ENCODE results near the gene SCYGR7. TPM values are rescaled to one million over a fixed set of nuclear protein-coding genes. Genes with fewer than 3 reads are reported as not detected.

Gene SCYGR7
- total and polyA plus RNA-seq, 2 of the 13 experiments (the other 11 are each of a cell fraction or from before 2014, with no cell fraction given) = not detected

DNA sequence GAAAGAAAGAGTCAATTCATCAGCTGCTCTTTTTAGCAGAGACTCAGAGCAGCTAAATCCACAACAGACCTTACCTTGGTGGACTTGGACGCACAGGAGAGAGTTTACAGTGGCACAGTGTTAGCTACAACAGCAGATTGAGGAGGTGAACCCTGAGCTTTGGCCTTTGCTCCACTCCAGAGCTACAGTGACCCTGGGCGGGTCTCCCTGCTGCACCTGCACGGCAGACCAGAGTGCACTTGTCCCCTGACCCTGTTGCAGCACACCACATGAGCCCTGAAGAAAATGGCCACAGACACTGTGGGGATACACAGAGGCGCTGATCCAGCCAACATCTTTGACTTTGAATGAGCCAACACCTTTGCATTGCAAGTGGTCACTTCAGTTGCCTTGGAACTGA lies 21.3 kb upstream of the SCYGR7 start (continued):
- no peak for TF ChIP-seq TP53 (CRISPR knock-in tag; conservative IDR thresholded peaks at IDR 0.05)
- TF ChIP-seq ZBTB38 (CRISPR knock-in tag; IDR thresholded peaks at IDR 0.05) = peak; percentile 72; the same call in 1 of the 2 replicates
- TF ChIP-seq, protein P1, sequence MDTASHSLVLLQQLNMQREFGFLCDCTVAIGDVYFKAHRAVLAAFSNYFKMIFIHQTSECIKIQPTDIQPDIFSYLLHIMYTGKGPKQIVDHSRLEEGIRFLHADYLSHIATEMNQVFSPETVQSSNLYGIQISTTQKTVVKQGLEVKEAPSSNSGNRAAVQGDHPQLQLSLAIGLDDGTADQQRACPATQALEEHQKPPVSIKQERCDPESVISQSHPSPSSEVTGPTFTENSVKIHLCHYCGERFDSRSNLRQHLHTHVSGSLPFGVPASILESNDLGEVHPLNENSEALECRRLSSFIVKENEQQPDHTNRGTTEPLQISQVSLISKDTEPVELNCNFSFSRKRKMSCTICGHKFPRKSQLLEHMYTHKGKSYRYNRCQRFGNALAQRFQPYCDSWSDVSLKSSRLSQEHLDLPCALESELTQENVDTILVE (CRISPR knock-in tag; IDR thresholded peaks at IDR 0.05) = no peak
- TF ChIP-seq, protein P2, sequence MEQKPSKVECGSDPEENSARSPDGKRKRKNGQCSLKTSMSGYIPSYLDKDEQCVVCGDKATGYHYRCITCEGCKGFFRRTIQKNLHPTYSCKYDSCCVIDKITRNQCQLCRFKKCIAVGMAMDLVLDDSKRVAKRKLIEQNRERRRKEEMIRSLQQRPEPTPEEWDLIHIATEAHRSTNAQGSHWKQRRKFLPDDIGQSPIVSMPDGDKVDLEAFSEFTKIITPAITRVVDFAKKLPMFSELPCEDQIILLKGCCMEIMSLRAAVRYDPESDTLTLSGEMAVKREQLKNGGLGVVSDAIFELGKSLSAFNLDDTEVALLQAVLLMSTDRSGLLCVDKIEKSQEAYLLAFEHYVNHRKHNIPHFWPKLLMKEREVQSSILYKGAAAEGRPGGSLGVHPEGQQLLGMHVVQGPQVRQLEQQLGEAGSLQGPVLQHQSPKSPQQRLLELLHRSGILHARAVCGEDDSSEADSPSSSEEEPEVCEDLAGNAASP (CRISPR knock-in tag; IDR thresholded peaks at IDR 0.05; ENCODE audit: borderline replicate concordance) = no peak
- peak; percentile 77; the same call in 1 of the 2 replicates for TF ChIP-seq MEF2D (CRISPR knock-in tag; IDR thresholded peaks at IDR 0.05)
- TF ChIP-seq ZNF607 (CRISPR knock-in tag; IDR thresholded peaks at IDR 0.05; ENCODE audit: borderline replicate concordance) = no peak
- peak; percentile 87 for TF ChIP-seq ZNF431 (CRISPR knock-in tag; IDR thresholded peaks at IDR 0.05; ENCODE audit: borderline replicate concordance, low read depth)
- no peak for TF ChIP-seq IRX3 (CRISPR knock-in tag; IDR thresholded peaks at IDR 0.05; ENCODE audit: borderline replicate concordance, low read depth)
- no peak for TF ChIP-seq ATF7-NPFF (CRISPR knock-in tag; IDR thresholded peaks at IDR 0.05; ENCODE audit: low read depth)
- TF ChIP-seq SNRNP70 (IDR thresholded peaks at IDR 0.05; ENCODE audit: low read depth, low read length) = no peak
- no peak for TF ChIP-seq NBN (conservative IDR thresholded peaks at IDR 0.05)
- no peak for TF ChIP-seq CAMTA2 (CRISPR knock-in tag; IDR thresholded peaks at IDR 0.05; ENCODE audit: borderline replicate concordance)
- no peak for TF ChIP-seq FOXA1 (IDR thresholded peaks at IDR 0.05)
- TF ChIP-seq FOXA1 (CRISPR knock-in tag; IDR thresholded peaks at IDR 0.05) = no peak
- TF ChIP-seq, protein P3, sequence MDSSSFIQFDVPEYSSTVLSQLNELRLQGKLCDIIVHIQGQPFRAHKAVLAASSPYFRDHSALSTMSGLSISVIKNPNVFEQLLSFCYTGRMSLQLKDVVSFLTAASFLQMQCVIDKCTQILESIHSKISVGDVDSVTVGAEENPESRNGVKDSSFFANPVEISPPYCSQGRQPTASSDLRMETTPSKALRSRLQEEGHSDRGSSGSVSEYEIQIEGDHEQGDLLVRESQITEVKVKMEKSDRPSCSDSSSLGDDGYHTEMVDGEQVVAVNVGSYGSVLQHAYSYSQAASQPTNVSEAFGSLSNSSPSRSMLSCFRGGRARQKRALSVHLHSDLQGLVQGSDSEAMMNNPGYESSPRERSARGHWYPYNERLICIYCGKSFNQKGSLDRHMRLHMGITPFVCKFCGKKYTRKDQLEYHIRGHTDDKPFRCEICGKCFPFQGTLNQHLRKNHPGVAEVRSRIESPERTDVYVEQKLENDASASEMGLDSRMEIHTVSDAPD (CRISPR knock-in tag; IDR thresholded peaks at IDR 0.05) = no peak
- peak; percentile 73; the same call in 1 of the 2 replicates for TF ChIP-seq ZNF678 (CRISPR knock-in tag; IDR thresholded peaks at IDR 0.05)
- TF ChIP-seq, protein P4, sequence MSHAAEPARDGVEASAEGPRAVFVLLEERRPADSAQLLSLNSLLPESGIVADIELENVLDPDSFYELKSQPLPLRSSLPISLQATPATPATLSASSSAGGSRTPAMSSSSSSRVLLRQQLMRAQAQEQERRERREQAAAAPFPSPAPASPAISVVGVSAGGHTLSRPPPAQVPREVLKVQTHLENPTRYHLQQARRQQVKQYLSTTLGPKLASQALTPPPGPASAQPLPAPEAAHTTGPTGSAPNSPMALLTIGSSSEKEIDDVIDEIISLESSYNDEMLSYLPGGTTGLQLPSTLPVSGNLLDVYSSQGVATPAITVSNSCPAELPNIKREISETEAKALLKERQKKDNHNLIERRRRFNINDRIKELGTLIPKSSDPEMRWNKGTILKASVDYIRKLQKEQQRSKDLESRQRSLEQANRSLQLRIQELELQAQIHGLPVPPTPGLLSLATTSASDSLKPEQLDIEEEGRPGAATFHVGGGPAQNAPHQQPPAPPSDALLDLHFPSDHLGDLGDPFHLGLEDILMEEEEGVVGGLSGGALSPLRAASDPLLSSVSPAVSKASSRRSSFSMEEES (CRISPR knock-in tag; IDR thresholded peaks at IDR 0.05) = no peak
- peak; percentile 72; the same call in 1 of the 2 replicates for TF ChIP-seq ZNF451 (CRISPR knock-in tag; IDR thresholded peaks at IDR 0.05)
- TF ChIP-seq NFRKB (IDR thresholded peaks at IDR 0.05) = no peak
- TF ChIP-seq GATAD1 (CRISPR knock-in tag; IDR thresholded peaks at IDR 0.05) = no peak
- TF ChIP-seq ZNF3 (CRISPR knock-in tag; IDR thresholded peaks at IDR 0.05) = no peak
- no peak for TF ChIP-seq ZSCAN5A (CRISPR knock-in tag; IDR thresholded peaks at IDR 0.05; ENCODE audit: borderline replicate concordance)
- no peak for TF ChIP-seq RELA (CRISPR knock-in tag; IDR thresholded peaks at IDR 0.05)
- no peak for TF ChIP-seq KAT2B (IDR thresholded peaks at IDR 0.05; ENCODE audit: borderline replicate concordance, low read depth, low read length)
- TF ChIP-seq BRF2 (CRISPR knock-in tag; IDR thresholded peaks at IDR 0.05) = no peak
